NCI-H1092 treated with DMSO at 0.1 percent for 48 hours (cell line): ENCODE measurements around the gene IGF2R.
A peak's percentile ranks its signal among the peaks of the same experiment; 100 is the strongest.

ENCODE experiments used
- DNase-seq: peaks from one replicate; lab custom pipeline; 2025; lab: John Stamatoyannopoulos, UW

Gene IGF2R

DNA sequence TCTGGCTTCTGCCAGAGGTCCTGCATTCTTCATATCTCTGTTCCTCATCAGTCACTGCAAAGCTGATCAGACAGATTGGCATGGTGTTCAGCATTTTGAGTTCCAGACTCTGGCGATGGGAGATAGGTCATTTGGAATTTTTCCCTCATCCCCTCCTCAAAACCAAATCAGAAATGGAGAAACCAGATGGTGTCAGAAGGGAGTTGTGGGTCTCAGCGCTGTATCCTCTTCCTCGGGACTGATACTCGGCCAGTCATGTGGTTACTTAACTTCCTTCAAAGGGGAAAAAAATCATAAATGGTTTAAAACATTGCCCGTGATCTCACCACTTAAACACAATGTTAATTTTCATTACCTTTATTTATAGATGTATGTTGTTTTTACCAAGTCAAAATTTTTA lies 75.8 kb downstream of the IGF2R start:
- DNase-seq = no peak

DNA sequence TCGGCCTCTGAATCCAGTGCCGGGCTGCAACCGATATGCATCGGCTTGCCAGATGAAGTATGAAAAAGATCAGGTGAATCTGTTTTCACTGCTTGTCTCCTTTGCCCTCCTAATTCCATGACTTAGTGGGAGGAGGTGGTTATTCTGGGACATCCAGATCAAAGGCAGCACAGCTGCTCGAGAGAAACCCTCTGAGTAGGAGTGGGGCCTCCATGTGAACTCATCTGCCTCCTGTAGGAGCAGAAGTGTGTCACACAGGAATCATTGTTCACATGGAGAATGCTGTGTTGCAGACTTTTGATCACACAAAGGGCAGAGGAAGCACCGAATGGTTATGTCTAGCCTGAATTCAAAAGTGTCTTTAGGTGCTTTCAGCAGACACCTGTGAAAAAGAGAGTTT lies 79.6 kb downstream of the IGF2R start:
- DNase-seq = no peak

DNA sequence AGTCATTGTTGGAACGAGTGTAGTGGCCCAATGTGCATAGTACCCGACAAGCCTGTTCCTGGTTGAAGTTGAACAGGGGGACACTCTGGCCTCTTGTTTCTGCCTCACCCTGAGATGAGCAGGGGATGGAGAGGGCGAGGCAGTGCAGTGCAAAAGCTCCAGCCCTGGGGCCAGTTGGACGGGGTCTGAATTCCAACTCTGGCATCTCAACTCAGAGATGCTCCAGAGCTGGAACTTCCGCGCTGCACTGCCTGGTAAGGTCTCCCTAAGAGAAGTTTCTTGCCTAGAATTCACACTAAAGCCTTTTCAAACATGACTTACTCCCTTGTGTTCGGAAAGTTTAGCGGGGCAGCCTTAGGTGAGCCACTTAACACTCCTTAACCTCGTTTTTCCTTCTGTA lies 80.5 kb downstream of the IGF2R start:
- DNase-seq = no peak

DNA sequence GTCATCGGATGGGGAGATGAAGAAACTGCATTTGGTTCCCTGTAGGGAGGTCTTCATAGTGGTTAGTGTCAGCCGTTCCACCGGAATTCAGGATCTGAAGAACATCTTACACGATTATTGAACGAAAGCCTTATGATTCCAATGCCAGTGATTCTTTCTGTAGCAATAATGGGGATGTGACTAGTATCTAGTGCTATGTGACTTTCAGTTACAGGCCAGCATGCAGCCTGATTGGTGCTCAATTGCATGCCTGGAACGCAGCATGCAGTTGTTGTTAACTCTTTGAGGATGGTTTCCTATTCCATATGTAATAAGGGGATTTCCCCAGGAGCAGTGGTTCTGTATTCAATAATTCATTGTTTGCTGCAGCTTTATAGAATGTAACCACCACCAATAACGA lies 81.1 kb downstream of the IGF2R start:
- DNase-seq = no peak

DNA sequence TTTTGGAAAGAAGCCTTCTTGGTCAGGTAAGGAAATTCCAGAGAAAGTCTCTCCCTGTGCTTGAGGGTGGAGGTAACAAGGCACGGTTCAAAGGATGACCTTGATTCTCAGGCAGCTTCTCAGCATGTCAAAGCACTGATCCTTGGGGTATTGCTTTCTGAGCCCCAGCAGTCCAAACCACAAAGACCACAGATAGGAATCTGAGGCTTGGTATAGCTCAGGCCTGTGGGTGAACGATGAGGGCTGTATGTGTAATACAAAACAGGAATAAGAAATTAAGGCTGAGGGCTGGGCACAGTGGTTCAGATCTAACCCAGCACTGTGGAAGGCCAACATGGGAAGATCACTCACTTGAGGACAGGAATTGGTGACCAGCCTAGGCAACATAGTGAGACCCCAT lies 82.5 kb downstream of the IGF2R start:
- DNase-seq = no peak

DNA sequence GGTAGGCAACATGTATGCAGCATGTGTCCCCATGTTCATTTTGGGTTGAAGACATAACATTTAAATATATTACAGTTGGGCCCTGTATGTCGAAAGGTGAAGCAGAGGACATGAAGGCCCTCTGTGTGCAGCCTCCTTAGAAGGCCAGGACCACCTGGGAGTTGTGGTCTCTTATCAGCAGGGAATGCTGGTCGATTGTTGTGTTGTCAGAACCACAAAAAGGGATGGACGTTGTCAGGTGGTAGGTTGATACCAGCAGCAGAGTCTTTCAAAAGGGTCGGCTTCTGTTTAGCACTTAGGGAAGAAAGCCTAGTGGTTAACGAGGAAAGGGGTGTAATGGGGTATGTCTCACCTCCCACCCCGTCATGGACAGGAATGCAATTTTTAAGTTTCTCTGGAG lies 85.4 kb downstream of the IGF2R start:
- DNase-seq = no peak

DNA sequence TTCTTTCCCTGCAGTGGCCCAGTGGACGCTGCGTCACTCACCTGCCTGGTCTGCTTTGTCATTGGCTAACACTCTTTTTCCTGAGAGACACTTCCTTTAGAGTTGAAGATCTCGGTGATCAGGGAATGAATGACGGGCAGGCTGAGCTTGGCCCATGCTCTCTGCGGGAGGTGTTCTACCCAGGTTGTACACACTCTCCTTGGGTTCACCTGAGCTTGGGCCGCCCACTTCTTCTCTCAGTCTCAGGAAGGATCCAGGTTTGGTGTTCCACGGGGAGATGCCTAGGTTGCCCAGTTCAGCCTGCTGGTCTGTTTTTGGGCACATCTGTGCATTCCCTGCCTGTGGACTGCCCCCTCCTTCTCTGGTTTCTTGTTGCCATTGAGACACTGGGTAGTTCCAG lies 86.0 kb downstream of the IGF2R start:
- no peak for DNase-seq

DNA sequence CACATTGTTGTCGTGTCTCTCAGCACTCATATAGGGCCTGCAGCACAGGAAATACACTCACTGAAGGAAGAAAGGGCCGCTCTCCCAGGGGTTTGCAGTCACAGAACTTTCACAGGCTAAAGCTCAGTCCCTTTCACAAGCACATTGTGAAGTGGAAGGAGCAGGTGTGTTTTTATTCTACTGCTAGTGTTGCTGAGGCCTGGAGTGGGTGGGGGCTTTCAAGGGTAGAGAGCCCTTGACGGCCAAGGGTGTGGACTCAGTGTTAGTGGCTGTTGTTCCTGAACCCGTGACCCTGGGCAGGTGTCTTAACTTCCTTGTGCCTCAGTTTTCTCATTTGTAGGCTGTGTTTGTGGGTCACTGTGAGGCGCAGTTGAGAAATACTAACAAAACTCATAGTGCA lies 86.5 kb downstream of the IGF2R start:
- DNase-seq = peak; percentile 86

DNA sequence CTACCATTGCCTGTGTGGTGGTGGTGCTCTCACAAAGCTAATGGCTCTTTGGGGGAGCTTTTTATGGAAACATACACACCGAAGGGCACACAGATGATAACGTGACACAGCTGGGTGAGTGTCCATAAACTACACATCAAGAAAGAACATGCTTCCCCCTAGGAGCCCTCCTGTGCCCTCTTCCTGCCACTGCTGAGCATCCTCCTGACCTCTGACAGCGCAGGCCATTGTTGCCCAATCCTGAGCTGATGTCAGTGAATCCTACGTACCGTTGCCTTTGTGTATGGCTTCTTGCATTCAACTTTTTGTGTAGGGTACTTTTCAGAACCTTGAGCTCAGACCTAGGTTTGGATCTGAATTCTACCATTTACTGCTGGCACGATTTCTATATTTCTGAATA lies 86.9 kb downstream of the IGF2R start:
- no peak for DNase-seq

DNA sequence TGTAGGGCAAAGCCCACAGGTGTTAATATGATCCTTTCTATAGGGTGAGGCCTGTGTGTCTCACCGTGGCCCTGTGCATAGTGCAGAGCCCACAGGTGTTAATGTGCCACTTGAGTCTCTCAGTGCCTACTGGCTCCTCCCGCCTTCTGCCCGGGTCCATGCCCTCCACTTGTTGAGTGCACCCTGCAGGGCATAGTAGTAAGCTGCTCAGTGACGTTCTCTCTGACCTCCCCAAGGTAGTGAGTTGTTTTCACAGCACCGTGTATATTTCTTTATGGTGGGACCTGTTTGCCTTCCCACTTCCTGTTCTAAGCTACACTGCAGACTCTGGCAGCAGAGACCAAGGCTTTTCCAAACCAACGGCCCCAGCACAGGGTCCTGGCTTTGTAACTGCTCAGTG lies 88.2 kb downstream of the IGF2R start:
- DNase-seq = peak; percentile 24

DNA sequence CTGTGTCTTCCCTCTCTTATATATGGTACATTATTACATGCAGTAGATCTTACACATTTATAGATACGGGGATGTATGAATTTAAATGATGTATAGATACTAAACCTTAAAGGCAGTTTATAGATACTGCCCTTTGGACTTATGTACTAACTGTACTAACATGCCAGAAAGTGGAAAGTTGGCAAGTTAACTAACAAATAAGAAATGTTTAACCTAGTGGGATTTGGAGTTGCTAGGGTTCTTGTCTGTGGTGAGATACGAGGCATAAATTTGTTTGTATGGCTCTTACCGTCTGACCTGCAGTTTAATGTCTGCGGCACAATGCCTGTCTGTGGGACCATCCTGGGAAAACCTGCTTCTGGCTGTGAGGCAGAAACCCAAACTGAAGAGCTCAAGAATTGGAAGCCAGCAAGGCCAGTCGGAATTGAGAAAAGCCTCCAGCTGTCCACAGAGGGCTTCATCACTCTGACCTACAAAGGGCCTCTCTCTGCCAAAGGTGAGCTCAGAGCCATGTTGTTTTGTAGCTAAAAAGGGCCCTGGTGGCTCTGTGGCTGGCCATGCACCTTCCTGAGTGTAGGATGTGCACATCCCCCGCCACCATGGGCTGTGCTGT lies 89.8 kb downstream of the IGF2R start:
- DNase-seq = no peak

DNA sequence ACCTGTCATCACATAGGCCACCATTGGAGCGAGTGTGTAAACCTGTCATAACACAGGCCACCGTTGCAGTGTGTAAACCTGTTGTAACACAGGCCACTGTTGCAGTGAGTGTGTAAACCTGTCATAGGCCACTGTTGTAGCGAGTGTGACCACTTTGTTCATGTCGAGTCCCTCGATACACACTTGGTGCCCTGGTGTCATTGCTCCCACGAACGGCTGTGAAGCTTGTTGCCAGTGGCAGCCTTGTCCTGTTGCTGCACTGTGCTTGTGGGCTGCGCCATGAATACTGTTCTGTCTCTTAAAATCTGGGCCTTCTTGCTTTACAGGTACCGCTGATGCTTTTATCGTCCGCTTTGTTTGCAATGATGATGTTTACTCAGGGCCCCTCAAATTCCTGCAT lies 91.3 kb downstream of the IGF2R start:
- DNase-seq = no peak

DNA sequence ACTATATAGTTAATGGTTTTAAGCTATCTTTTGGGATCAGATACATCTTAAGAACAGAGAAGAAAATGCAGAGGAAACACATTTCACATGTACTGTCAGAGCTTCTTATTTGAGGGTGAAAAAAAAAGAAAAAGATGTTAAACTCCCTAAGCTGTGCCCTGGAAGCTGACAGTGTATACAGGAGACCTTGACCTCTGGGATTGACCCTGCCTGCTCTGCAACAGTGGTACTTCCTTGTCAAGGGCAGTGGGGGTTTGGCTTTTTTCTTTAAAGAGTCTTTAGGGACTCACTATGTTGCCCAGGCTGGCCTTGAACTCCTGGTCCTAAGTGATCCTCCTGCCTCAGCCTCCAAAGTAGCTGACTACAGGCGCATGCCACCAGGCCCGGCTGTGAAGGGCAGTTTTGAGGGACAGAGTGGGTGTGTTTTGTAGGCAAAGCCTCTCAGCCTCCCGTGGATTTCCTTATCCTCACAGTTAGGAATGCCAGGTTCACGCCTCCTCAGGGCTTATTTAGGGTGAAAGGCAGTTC lies 92.1 kb downstream of the IGF2R start:
- no peak for DNase-seq

DNA sequence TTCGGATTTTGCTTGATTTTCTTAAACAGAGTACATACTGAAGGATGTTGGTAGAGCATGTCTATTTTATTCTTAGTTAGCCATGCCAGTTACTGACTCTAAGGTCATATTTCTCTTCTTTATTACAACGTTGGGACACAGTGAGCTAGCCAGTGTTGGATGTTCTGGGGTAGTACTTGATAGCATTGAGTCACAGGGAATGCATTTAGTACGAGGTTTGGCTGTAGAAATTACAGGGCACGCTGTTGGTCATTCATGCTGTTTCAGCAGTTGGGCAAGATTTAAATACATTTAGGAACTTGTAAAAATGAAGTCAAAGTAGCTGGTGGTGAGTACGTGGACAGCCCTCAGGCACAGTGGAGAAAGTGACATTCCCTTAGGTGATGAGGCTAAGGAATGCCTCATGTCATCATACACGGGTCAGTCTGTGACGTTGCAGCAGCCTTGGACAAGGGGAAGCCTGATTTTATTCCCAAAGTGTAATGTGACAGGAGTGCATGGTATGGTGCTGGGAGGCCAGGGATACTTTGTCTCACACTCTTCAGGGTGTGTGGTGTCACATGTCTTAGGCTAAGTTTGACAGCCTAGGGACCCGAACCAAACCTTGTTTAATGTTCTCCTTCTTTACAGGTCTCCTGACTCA lies 95.0 kb downstream of the IGF2R start:
- no peak for DNase-seq

DNA sequence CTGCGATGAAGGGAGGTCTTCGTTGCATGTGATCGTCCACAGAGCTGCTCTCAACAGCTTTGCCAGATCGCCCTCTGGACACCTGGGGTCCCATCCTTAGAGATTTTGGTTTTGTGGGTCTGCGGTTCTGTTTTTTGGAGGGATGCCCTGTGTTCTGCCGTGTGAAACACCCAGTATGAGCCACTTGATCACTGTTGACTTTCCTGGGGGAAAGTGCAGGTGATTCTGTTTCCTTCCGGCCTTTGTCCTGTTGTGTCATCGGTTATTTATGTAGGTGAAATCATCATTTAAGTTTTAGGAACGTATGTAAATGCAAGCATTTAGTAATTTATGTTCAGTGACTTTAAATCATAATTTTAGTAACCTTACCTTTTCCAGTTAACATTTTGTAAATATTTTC lies 96.3 kb downstream of the IGF2R start:
- DNase-seq = peak; percentile 13

DNA sequence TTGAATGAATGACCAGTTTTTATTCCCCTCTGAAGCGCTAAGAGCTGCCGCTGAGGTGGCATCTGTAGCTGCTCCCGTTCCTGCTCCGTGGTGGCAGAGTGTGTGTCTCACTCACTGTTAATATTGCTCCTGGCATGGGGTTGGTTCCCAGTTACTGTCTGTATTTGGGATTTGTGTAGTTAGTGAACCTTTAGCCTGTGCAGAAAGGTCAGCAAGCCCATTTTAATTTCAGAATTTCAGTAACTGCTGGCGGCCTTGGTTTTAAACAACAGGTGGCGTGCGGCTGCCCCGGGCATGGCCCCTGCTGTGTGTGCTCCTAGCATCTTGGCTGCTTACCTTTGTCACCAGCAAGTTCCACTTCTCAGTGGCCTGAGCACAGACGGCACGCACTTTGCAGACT lies 98.7 kb downstream of the IGF2R start:
- no peak for DNase-seq

DNA sequence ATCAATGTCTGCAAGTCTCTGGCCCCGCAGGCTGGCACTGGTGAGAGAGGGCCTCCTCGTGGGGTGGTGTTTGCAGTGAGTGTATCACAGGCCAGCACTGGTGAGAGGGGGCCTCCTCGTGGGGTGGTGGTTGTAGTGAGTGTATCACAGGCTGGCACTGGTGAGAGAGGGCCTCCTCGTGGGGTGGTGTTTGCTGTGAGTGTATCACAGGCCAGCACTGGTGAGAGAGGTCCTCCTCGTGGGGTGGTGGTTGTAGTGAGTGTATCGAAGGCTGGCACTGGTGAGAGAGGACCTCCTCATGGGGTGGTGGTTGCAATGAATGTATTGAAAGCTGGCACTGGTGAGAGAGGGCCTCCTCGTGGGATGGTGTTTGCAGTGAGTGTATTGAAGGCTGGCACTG lies 99.5 kb downstream of the IGF2R start:
- no peak for DNase-seq

DNA sequence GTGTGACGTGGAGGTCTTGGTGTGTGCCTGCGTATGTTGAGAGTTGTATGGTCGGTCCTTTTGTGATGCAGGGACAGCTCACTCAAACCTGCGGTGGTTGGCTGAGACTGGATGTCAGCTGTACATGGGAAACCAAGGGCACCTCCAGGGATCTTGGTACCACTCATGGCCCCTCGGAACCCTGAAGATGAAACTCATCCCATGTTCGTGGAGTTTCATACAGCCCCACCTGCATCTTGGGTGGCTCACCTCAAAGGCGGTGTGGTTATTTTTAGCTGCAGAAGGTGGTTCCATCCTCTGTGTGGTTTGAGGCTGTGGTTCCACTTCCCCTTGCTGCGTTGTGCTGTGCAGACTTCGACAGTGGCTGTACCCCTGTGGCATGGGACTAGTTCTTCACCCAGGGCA lies 100.2 kb downstream of the IGF2R start:
- no peak for DNase-seq

DNA sequence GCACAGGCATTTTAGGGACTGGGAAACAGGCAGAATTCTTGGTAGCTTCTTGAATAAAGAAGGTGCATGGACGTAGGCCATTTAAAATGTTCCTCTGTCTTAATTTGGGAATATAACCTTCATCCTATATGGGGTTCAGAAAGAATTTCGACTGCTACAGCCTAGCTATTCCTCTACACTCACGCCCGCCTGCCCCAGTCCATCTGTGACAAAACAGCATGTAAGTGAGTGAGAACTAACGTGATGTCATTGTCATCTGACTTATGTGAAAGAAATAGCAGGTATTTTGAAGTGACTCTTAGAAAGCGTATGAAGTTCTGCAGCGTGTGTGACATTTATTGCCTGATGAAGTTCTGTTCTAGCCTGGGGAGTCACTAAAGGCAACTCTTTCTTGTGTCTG lies 100.6 kb downstream of the IGF2R start:
- no peak for DNase-seq

DNA sequence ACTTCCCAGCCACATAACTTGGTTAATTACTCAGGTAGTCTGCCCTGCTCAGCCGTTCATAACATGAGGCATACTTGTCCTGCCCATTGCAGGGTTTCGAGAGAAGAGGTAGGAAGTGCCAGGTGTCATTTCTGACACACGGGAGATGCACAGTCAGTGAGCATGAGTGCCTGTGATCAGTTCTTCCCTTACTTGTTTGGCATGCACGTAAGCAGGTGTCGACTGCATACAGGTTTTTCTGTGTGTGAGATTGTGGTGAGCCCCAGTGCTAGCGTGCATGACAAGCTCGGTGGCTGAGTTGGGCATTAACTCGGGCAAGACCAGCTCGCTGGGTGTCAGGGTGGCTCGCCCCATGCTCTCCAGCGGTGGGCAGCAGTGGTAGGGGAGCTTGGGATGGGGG lies 101.5 kb downstream of the IGF2R start:
- DNase-seq = no peak

DNA sequence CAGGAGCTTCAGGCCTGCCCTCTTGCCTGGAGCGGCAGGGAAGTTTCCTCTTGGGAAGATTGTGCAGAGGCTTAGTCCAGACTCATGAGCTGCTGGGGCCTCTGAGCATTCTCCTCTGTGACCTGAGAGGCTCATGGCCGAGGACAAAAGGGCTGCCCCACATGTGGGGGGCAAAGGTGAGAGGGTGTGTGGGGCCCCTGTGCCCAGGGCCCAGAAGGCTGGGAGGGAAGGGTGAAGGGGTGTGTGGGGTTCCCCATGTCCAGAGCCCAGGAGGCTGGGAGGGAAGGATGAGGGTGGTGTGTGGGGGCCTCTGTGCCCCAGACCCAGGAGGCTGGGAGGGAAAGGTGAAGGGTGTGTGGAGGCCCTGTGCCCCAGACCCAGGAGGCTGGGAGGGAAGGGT lies 101.9 kb downstream of the IGF2R start:
- no peak for DNase-seq

DNA sequence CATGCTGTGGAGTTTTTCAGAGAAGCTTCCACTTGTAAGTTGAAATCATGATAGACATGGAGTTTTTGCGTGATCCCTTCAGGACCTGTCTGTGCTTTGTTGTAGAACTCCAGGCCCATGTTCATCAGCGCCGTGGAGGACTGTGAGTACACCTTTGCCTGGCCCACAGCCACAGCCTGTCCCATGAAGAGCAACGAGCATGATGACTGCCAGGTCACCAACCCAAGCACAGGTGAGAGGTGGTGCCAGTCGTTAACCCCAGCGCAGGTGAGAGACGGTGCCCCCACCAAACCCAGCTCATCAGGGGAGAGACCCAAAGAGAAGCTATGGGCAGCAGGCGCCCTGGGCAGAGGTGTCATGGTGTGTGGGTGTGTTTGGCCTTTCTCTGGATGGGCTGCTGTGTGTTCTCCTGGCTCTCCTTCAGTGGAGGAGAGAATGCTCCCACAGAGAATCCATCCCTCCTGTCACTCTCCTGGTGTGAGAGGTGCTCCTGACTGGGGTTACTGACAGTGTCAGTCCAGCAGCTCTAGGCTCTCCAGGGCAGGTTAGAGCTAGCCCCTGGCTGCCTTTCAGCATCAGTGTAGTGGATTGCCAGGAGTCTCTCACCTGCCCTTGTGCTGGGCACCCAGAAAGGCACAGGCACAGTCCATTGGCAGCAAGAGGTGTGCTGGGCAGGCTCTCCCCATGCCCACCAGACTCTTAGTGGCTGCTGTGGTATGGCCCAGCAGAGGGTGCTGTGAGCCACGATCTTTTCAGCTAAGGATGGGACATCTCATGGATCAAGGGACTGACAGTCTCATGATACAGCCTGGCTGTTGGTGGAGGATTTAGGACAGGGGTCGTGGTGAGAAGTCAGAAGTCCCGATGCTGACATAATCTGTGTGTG lies 103.2 kb downstream of the IGF2R start:
- DNase-seq = no peak

DNA sequence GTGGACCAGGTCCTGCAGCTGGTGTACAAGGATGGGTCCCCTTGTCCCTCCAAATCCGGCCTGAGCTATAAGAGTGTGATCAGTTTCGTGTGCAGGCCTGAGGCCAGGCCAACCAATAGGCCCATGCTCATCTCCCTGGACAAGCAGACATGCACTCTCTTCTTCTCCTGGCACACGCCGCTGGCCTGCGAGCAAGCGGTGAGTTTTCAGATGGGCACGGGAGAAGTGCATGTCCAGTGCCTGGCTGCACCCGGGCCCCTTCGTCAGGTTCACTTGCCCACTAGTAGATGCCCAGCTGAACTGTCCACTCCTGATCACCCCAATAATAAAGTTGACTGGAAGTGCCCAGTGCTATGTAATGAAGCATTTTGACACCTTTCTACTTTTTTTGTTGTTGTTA lies 104.4 kb downstream of the IGF2R start:
- no peak for DNase-seq
